ENCODE results near the gene PLEKHG4.

DNA sequence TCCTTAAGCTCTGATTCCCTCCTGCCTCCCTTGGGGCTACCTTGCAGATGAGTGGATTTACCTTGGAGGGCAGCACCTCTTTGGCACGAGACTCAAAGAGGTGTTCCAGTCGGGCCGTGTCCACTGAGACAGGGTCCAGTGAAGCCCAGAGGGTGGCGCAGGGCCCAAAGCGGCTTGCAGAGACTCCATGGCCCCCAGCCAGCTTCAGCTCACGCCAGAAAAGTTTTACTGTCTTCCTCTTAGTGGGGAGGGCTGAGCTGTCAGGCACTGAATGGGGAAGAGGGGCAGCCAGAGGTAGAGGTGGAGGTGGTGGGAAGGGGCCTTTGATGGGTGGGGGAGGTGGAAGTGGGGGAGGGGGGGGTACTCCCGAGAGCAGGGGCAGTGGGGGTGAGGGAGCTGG is 45.7 kb upstream of the PLEKHG4 start:
- TF ChIP-seq CTCF (IDR thresholded peaks at IDR 0.05; ENCODE audit: borderline replicate concordance, extremely low read depth, low read length, poor library complexity, severe bottlenecking) (no peak), EZH2 (IDR thresholded peaks at IDR 0.05; ENCODE audit: borderline replicate concordance, low read depth, low read length, severe bottlenecking) (no peak)
